Measurements from ENCODE around the gene RPH3AL.
"Not testable (repeated sequence)": the region's sequence is repeated elsewhere in the genome, so short reads cannot be mapped to it uniquely, and the experiment has no call there.

The RPH3AL gene

GRCh38 chr17:321386-321941 is 31.1 kb downstream of the RPH3AL start:
- DNase-seq (ENCODE audit: low read depth), result no peak
- TF ChIP-seq, protein P1, sequence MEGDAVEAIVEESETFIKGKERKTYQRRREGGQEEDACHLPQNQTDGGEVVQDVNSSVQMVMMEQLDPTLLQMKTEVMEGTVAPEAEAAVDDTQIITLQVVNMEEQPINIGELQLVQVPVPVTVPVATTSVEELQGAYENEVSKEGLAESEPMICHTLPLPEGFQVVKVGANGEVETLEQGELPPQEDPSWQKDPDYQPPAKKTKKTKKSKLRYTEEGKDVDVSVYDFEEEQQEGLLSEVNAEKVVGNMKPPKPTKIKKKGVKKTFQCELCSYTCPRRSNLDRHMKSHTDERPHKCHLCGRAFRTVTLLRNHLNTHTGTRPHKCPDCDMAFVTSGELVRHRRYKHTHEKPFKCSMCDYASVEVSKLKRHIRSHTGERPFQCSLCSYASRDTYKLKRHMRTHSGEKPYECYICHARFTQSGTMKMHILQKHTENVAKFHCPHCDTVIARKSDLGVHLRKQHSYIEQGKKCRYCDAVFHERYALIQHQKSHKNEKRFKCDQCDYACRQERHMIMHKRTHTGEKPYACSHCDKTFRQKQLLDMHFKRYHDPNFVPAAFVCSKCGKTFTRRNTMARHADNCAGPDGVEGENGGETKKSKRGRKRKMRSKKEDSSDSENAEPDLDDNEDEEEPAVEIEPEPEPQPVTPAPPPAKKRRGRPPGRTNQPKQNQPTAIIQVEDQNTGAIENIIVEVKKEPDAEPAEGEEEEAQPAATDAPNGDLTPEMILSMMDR (IDR thresholded peaks at IDR 0.05; ENCODE audit: insufficient read depth, low read depth, low read length, missing control alignments), result no peak
- H3K4me3 ChIP-seq (ENCODE audit: low read length), result no peak overlapping the region

DNA sequence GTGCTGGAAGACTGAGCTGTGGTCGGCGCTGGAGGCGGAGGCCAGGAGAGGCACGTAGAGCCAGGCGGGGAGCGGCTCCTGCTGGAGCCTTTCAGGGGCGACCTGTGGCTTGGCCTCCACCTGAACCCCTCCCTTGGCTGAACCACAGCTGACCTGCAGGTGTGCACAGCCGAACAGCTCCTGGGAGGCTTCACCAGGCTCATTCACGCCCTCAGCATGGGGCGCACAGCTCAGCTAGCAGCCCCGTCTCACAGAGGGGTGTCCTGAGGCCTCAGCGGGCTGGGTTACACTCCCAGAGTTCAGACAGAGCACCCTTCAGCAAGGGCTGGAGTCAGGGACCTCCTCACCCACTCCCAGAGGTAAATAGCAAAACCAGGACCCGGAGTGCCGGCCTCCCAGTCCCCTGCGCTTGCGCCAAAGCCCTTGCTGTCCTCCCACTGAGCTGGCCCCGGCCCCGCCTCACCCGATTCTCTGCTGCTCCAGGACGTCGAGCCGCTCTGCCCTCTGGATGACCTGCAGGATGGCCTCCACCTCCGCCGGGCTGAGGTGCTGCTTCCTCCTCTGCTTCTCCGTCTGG is 31.7 kb downstream of the RPH3AL start:
- no peak for DNase-seq (ENCODE audit: low read depth)
- H3K4me3 ChIP-seq (ENCODE audit: low read length), result no peak overlapping the region
- TF ChIP-seq, protein P1 (IDR thresholded peaks at IDR 0.05; ENCODE audit: insufficient read depth, low read depth, low read length, missing control alignments), result no peak

GRCh38 chr17:320139-320538 is 32.5 kb downstream of the RPH3AL start:
- no peak for DNase-seq (ENCODE audit: low read depth)
- no peak overlapping the region for H3K4me3 ChIP-seq (ENCODE audit: low read length)
- TF ChIP-seq, protein P1 (IDR thresholded peaks at IDR 0.05; ENCODE audit: insufficient read depth, low read depth, low read length, missing control alignments), result no peak

- DNase-seq (ENCODE audit: low read depth), result no peak
- TF ChIP-seq, protein P1 (IDR thresholded peaks at IDR 0.05; ENCODE audit: insufficient read depth, low read depth, low read length, missing control alignments), result no peak
- H3K4me3 ChIP-seq (ENCODE audit: low read length), result no peak overlapping the region
These were observed 33.3 kb downstream of the RPH3AL start for GRCh38 chr17:319266-319665.

DNA sequence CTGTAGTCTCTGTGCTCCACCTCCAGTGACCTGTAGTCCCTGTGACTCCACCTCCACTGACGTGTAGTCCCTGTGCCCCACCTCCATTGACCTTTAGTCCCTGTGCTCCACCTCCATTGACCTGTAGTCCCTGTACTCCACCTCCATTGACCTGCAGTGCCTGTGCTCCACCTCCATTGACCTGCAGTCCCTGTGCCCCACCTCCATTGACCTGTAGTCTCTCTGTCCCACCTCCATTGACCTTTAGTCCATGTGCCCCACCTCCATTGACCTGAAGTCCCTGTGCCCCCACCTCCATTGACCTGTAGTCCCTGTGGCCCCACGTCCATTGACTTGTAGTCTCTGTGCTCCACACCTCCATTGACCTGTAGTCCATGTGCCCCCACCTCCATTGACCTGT is 35.5 kb downstream of the RPH3AL start:
- H3K4me3 ChIP-seq (ENCODE audit: low read length); DNase-seq (ENCODE audit: low read depth): not testable (repeated sequence)

DNA sequence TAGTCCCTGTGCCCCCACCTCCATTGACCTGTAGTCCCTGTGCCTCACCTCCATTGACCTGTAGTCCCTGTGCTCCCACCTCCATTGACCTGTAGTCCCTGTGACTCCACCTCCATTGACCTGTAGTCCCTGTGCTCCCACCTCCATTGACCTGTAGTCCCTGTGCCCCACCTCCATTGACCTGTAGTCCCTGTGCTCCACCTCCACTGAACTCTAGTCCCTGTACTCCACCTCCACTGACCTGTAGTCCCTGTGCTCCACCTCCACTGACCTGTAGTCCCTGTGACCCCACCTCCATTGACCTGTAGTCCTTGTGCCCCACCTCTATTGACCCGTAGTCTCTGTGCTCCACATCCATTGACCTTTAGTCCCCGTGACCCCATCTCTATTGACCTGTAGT is 37.2 kb downstream of the RPH3AL start:
- not testable (repeated sequence) for DNase-seq (ENCODE audit: low read depth); H3K4me3 ChIP-seq (ENCODE audit: low read length)

DNA sequence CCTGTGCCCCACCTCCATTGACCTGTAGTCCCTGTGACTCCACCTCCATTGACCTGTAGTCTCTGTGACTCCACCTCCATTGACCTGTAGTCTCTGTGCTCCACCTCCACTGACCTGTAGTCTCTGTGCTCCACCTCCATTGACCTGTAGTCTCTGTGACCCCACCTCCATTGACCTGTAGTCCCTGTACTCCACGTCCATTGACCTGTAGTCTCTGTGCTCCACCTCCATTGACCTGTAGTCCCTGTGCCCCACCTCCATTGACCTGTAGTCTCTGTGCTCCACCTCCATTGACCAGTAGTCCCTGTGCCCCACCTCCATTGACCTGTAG is 38.0 kb downstream of the RPH3AL start:
- not testable (repeated sequence) for H3K4me3 ChIP-seq (ENCODE audit: low read length); DNase-seq (ENCODE audit: low read depth)

GRCh38 chr17:313911-314613 is 38.5 kb downstream of the RPH3AL start:
- DNase-seq (ENCODE audit: low read depth), result no peak
- H3K4me3 ChIP-seq (ENCODE audit: low read length), result no peak overlapping the region
- TF ChIP-seq, protein P1 (IDR thresholded peaks at IDR 0.05; ENCODE audit: insufficient read depth, low read depth, low read length, missing control alignments), result no peak

Measured in epithelial cell of esophagus (primary cell).